GM06990 (cell line): ENCODE data around the gene AKAP6.

Source experiments
- DNase-seq: peaks from one replicate; pipeline ENCODE4 v3.0.0-alpha.2; 2011; ENCODE audit not compliant: insufficient read length; ENCODE audit errors: extremely low read depth
- H3K27me3 ChIP-seq: replicated peaks from 2 replicates; pipeline ENCODE4 v1.6.0; 2011; ENCODE audit warnings: low read length; ENCODE audit not compliant: control insufficient read depth, insufficient read depth
- H3K36me3 ChIP-seq: 2 replicates; pipeline ENCODE4 v1.5.1; 2011; ENCODE audit warnings: low read length; ENCODE audit not compliant: control insufficient read depth, insufficient read depth
- H3K4me3 ChIP-seq: replicated peaks from 2 replicates; pipeline ENCODE4 v1.5.1; 2011; ENCODE audit warnings: low read depth, mild to moderate bottlenecking, control low read depth, low read length
- TF ChIP-seq, protein P1 (sequence below): IDR thresholded peaks from 2 replicates; pipeline ENCODE4 v1.5.1; 2011; ENCODE audit warnings: low read length, control low read depth, mild to moderate bottlenecking, inconsistent platforms; ENCODE audit not compliant: insufficient read depth, poor library complexity, severe bottlenecking

AKAP6 gene

DNA sequence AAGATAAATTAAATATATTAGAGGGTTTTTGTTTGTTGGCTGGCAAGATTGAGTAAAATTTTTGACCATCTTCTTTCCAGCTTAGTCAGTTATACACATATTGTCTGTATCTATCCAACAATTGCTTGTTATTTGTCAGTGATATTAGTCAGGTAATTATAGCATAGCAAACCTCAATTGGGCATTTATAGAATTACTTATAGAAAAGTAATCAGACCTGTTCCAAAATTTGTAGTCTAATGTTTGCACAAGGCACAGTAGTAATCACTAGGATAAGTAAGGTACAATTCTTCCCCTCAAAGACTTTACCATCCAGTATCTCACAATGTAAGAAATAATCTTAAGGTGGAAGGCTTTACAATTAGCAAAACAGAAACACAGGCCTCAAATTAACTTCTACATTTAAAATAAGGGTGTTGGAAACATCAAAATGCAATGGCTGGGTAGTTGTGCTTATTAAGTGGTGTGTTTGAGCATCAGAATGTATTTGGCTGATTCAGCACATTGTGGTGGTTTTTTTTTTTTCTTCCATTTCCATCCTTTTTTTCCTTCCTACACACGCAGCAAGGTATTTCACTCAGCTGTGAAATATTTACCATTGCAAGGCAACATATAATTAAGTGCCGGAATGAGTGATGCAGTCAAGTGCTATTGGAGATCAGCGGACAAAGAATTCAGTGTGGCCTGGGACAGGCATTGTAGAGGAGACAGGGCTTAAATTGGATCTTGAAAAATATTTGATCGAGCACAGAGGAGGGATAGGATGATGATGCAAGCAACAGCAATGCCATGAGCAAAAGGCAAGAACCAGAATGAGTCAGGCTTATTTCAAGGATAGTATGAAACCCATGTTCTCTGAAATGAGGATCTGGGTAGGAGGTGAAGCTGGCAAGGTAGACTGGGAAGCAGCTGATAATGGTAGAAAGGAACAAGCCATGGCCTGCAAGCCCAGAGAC lies 178.2 kb downstream of the AKAP6 start:
- Histone ChIP-seq H3K4me3 (no peak overlapping the region), H3K36me3 (no peaks in the 10 kb centered on the region), H3K27me3 (no peaks in the 10 kb centered on the region)
- TF ChIP-seq, protein P1, sequence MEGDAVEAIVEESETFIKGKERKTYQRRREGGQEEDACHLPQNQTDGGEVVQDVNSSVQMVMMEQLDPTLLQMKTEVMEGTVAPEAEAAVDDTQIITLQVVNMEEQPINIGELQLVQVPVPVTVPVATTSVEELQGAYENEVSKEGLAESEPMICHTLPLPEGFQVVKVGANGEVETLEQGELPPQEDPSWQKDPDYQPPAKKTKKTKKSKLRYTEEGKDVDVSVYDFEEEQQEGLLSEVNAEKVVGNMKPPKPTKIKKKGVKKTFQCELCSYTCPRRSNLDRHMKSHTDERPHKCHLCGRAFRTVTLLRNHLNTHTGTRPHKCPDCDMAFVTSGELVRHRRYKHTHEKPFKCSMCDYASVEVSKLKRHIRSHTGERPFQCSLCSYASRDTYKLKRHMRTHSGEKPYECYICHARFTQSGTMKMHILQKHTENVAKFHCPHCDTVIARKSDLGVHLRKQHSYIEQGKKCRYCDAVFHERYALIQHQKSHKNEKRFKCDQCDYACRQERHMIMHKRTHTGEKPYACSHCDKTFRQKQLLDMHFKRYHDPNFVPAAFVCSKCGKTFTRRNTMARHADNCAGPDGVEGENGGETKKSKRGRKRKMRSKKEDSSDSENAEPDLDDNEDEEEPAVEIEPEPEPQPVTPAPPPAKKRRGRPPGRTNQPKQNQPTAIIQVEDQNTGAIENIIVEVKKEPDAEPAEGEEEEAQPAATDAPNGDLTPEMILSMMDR, result no peak
- no peak for DNase-seq

DNA sequence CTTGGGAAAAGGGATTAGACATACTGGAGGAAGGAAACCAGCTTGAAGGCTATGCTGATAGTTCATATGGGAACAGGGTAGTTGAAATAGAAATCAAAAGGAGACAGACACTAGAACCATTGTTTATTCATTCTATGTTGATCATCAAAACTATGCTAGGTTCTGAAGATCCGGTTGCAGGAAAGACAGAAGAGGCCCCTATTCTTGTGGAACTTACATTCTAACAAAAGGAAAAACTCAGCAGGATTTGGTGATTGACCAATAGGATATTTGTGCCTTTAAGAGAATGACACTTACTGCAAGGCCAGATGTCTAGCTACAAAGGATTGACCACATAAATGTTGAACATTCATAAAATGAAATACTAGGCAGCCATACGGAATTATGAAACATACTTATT lies 179.2 kb downstream of the AKAP6 start:
- Histone ChIP-seq H3K27me3 (no peaks in the 10 kb centered on the region), H3K36me3 (no peaks in the 10 kb centered on the region), H3K4me3 (no peak overlapping the region)
- no peak for DNase-seq
- TF ChIP-seq, protein P1, result no peak

DNA sequence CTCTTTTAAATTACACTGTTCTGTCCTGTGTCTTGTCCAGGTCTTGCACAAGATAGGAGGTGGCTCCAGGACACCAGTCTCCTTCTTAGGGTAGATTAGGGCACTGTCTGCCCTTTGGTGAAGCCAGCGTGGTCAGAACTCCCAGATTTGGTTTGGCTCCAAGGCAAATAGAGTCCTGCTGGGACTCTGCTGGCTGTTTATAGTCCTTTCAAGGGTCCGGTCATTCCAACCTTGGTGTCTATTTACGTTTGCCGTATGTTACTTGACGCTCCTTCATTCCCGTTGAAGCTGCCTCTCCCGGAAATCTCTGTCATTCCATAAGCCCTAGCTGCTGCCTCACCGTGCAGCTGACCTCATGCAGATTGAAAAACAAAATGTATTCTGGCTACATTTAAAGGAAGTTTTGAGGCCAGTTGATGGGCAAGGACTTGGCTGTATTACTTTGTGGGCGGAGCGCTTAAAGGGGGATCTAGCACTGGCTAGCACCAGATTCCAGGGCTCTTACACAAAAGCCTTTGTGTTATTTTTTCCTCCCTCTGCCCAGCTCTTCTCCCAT lies 180.6 kb downstream of the AKAP6 start:
- no peak for DNase-seq
- H3K4me3 ChIP-seq, result no peak overlapping the region

DNA sequence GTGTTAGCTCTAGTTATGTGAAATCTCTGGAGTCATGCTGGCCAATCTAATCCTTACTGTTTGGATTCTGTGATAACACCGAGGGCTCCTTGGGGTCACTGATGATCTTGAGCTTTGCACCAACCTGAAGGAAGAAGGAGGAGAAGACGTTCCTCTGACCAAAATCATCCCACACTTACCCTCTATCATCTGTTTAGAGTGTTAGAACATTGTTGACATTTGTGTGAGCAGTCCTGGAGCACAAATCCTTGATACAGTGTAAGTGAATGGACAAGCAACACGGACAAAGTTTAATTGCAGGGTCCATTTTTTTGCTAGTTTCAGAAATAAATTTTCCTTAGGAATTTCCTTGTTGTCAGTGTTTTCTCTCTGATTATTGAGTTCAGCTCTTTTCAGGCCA lies 181.7 kb downstream of the AKAP6 start:
- no peaks in the 10 kb centered on the region for H3K36me3 ChIP-seq
- no peak for DNase-seq
- TF ChIP-seq, protein P1, result no peak
- H3K4me3 ChIP-seq, result no peak overlapping the region
- no peaks in the 10 kb centered on the region for H3K27me3 ChIP-seq

More for the DNA sequence above, 180.6 kb downstream of the AKAP6 start:
- TF ChIP-seq, protein P1, result no peak
- no peaks in the 10 kb centered on the region for H3K36me3 ChIP-seq
- no peaks in the 10 kb centered on the region for H3K27me3 ChIP-seq

DNA sequence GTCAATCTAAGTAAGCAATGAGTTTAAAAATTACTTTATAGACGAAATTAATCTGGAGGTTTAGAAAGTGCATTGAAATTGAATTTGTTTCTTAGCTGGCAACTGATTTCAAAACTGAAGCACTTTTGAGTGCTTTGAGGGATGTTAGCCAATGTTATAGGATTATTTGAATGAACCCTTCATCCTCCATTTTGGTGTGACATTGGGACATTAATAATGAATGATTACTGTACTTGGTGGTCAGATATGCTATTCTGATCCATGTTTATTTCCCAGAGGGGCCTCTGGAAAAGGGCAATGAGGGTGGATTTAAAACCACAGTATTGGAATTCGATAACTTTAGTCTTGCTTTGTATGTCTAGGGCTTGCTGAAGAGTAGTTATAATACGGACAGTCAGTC lies 183.2 kb downstream of the AKAP6 start:
- H3K4me3 ChIP-seq, result no peak overlapping the region
- DNase-seq, result no peak
- TF ChIP-seq, protein P1, result no peak
- no peaks in the 10 kb centered on the region for H3K27me3 ChIP-seq
- no peaks in the 10 kb centered on the region for H3K36me3 ChIP-seq
